Neural progenitor cell (in vitro differentiated cells): ENCODE results near the gene PPP1R3G. TPM values are rescaled to one million over a fixed set of nuclear protein-coding genes. Genes with fewer than 3 reads are reported as not detected.
"Not testable (repeated sequence)": the region's sequence is repeated elsewhere in the genome, so short reads cannot be mapped to it uniquely, and the experiment has no call there.

ENCODE experiments used
- DNase-seq: peaks from one replicate; pipeline ENCODE4 v3.0.0-alpha.2; 2016; ENCODE audit warnings: low spot score
- H2AFZ ChIP-seq: fragments of 200-600 bp; sonication (generic); replicated peaks from 2 replicates; pipeline ENCODE4 v1.6.1; 2016; ENCODE audit warnings: antibody characterized with exemption
- H3F3A ChIP-seq: fragments of 200-600 bp; sonication (generic); 2 replicates; pipeline ENCODE4 v1.6.1; 2016; ENCODE audit warnings: antibody characterized with exemption, low read depth
- H3K27ac ChIP-seq: fragments of 200-600 bp; sonication (generic); 2 replicates; pipeline ENCODE4 v1.5.1; 2016; ENCODE audit warnings: mild to moderate bottlenecking
- H3K27me3 ChIP-seq: fragments of 200-600 bp; sonication (generic); 2 replicates; pipeline ENCODE4 v1.6.1; 2016; ENCODE audit warnings: mild to moderate bottlenecking, moderate library complexity
- H3K36me3 ChIP-seq: fragments of 200-600 bp; sonication (generic); 2 replicates; pipeline ENCODE4 v1.5.1; 2016
- H3K4me1 ChIP-seq: fragments of 200-600 bp; sonication (generic); 2 replicates; pipeline ENCODE4 v1.6.1; 2016; ENCODE audit warnings: mixed run types
- H3K4me2 ChIP-seq: fragments of 200-600 bp; sonication (generic); 2 replicates; pipeline ENCODE4 v1.6.1; 2016
- H3K4me3 ChIP-seq: fragments of 200-600 bp; sonication (generic); 2 replicates; pipeline ENCODE4 v1.5.1; 2016
- H3K79me2 ChIP-seq: fragments of 200-600 bp; sonication (generic); 2 replicates; pipeline ENCODE4 v1.6.1; 2016; ENCODE audit warnings: low read depth
- H3K9ac ChIP-seq: fragments of 200-600 bp; sonication (generic); 2 replicates; pipeline ENCODE4 v1.6.1; 2016
- H3K9me3 ChIP-seq: fragments of 200-600 bp; sonication (generic); 2 replicates; pipeline ENCODE4 v1.5.1; 2016; ENCODE audit warnings: low read depth
- H4K20me1 ChIP-seq: fragments of 200-600 bp; sonication (generic); 2 replicates; pipeline ENCODE4 v1.6.1; 2016; ENCODE audit warnings: low read depth
- H3K27ac Mint-ChIP-seq: 3 replicates; pipeline ENCODE4 v1.8.0; 2021; ENCODE audit warnings: mixed read lengths
- H3K27me3 Mint-ChIP-seq: 2 replicates; pipeline ENCODE4 v1.8.0; 2022; ENCODE audit warnings: low read depth, mild to moderate bottlenecking, inconsistent platforms, moderate library complexity, mixed read lengths; ENCODE audit not compliant: insufficient read depth
- H3K36me3 Mint-ChIP-seq: 3 replicates; pipeline ENCODE4 v1.8.0; 2021; ENCODE audit warnings: mixed read lengths
- H3K4me1 Mint-ChIP-seq: 3 replicates; pipeline ENCODE4 v1.8.0; 2021; ENCODE audit warnings: mixed read lengths
- H3K4me3 Mint-ChIP-seq: 3 replicates; pipeline ENCODE4 v1.8.0; 2021; ENCODE audit warnings: mild to moderate bottlenecking, moderate library complexity, mixed read lengths
- H3K9me3 Mint-ChIP-seq: 3 replicates; pipeline ENCODE4 v1.8.0; 2020; ENCODE audit warnings: mixed read lengths
- EZH2 ChIP-seq: fragments of 200-600 bp; sonication (generic); IDR thresholded peaks from 2 replicates; pipeline ENCODE4 v1.6.1; 2017; ENCODE audit warnings: antibody characterized with exemption, mild to moderate bottlenecking, moderate library complexity
- EZH2phosphoT487 ChIP-seq: fragments of 200-600 bp; sonication (generic); IDR thresholded peaks from 2 replicates; pipeline ENCODE4 v1.6.1; 2017; ENCODE audit warnings: antibody characterized with exemption
- total RNA-seq: library from RNA; depleted of rRNA; stranded (reverse); fragments of >200 nt; gene quantifications from 2 replicates; pipeline ENCODE4 v1.2.3, GENCODE V29; 2015; ENCODE audit warnings: low replicate concordance
- TF ChIP-seq, protein P1 (sequence below): fragments of 200-600 bp; sonication (generic); IDR thresholded peaks from 2 replicates; pipeline ENCODE4 v1.5.1; 2017; ENCODE audit warnings: antibody characterized with exemption, mild to moderate bottlenecking

Gene PPP1R3G
- total RNA-seq, 1 donor from 2014 or later, result 0.36 TPM

DNA sequence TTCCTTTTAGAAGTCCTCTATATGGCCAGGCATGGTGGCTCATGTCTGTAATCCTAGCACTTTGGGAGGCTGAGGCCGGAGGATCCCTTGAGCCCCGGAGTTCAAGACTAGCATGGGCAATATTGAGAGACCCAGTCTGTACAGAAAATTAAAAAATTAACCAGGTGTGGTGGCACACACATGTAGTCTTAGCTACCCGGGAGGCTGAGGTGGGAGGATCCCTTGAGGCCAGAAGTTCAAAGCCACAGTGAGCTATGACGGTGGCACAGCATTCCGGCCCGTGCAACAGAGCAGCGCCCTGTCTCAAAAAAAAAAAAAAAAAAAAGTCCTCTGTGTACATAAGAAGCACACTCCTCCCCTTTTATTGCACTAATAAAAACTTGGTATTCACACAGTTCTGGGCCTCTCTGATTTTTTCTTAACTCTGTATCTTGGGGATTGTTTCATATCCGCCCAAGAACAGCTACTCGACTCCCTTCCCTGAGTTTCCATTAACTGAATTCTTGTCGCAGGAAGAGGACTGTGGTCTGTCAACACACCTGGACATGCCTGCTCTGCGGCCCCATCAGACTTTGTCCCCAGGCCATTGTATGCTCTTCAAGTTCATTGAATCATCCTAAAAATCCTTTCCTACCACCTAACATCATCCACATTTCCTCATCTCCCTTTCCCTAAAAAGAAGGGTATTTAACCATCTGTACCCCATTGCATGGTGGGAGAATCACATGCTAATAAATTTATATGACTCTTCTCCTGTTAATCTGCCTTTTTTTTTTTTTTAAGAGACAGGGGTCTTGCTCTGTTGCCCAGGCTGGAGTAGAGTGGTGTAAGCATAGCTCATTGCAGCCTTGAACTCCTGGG is 25.9 kb upstream of the PPP1R3G start:
- Mint-ChIP-seq H3K4me3 (no peak overlapping the region), H3K4me1 (no peaks in the 10 kb centered on the region), H3K27ac (no peak overlapping the region), H3K36me3 (no peaks in the 10 kb centered on the region), H3K9me3 (no peaks in the 10 kb centered on the region), H3K27me3 (peaks cover 4% of the 10 kb centered on the region)
- no peak overlapping the region for H2AFZ ChIP-seq
- H3K79me2 ChIP-seq, result no peaks in the 10 kb centered on the region
- H4K20me1 ChIP-seq, result no peaks in the 10 kb centered on the region
- no peaks in the 10 kb centered on the region for H3F3A ChIP-seq
- H3K4me1 ChIP-seq, result no peaks in the 10 kb centered on the region
- no peaks in the 10 kb centered on the region for H3K36me3 ChIP-seq
- no peaks in the 10 kb centered on the region for H3K27me3 ChIP-seq
- no peak for DNase-seq
- TF ChIP-seq EZH2 (no peak), EZH2phosphoT487 (no peak)
- TF ChIP-seq, protein P1, sequence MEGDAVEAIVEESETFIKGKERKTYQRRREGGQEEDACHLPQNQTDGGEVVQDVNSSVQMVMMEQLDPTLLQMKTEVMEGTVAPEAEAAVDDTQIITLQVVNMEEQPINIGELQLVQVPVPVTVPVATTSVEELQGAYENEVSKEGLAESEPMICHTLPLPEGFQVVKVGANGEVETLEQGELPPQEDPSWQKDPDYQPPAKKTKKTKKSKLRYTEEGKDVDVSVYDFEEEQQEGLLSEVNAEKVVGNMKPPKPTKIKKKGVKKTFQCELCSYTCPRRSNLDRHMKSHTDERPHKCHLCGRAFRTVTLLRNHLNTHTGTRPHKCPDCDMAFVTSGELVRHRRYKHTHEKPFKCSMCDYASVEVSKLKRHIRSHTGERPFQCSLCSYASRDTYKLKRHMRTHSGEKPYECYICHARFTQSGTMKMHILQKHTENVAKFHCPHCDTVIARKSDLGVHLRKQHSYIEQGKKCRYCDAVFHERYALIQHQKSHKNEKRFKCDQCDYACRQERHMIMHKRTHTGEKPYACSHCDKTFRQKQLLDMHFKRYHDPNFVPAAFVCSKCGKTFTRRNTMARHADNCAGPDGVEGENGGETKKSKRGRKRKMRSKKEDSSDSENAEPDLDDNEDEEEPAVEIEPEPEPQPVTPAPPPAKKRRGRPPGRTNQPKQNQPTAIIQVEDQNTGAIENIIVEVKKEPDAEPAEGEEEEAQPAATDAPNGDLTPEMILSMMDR, result no peak
- no peak overlapping the region for H3K4me3 ChIP-seq
- H3K9me3 ChIP-seq, result no peaks in the 10 kb centered on the region
- H3K27ac ChIP-seq, result no peak overlapping the region
- no peak overlapping the region for H3K4me2 ChIP-seq
- H3K9ac ChIP-seq, result no peak overlapping the region

DNA sequence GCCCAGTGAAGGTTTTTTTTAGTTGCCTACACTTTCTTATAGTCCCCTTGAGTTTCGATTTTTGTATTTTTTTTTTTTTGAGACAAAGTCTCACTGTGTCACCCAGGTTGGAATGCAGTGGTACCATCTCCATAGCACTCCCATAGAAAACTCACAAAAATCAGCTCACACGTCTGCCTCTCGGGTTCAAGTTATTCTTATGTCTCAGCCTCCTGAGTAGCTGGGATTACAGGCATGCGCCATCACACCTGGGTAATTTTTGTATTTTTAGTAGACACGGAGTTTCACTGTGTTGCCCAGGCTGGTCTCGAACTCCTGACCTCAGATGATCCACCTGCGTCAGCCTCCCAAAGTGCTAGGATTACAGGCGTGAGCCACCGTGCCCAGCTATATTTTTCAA is 24.7 kb upstream of the PPP1R3G start:
- H3K4me3 Mint-ChIP-seq, H2AFZ ChIP-seq, H4K20me1 ChIP-seq, DNase-seq, H3K9ac ChIP-seq, H3K27ac Mint-ChIP-seq, H3K27ac ChIP-seq, H3K4me2 ChIP-seq, H3K9me3 Mint-ChIP-seq, H3K9me3 ChIP-seq, H3K4me3 ChIP-seq, H3K27me3 Mint-ChIP-seq, H3K27me3 ChIP-seq, H3K79me2 ChIP-seq, H3K4me1 ChIP-seq, H3K36me3 ChIP-seq, H3F3A ChIP-seq, H3K4me1 Mint-ChIP-seq, H3K36me3 Mint-ChIP-seq: not testable (repeated sequence)

DNA sequence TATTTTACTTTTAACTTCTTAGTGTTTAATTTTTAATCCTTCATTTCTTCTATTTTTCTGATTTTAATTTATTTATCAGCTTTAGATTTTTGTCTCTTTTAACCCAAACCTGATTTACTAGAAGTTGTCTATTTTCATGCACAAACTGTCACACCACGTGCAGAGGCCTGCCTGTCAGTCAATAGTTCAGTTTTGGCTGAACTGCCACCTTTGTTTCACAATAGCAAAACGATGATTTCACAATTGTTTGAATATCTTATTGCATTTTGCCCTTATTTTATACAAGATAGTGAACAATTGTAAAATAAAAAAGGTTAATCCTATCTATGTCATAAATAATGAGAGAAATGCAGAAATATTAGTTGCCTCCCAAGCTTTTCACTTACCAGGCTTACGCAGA is 24.0 kb upstream of the PPP1R3G start:
- H3K36me3 ChIP-seq, result no peaks in the 10 kb centered on the region
- Mint-ChIP-seq H3K36me3 (no peaks in the 10 kb centered on the region), H3K27me3 (peaks cover 4% of the 10 kb centered on the region), H3K9me3 (no peaks in the 10 kb centered on the region), H3K27ac (no peak overlapping the region), H3K4me1 (no peaks in the 10 kb centered on the region), H3K4me3 (no peak overlapping the region)
- H3K79me2 ChIP-seq, result no peaks in the 10 kb centered on the region
- no peaks in the 10 kb centered on the region for H3F3A ChIP-seq
- H3K9me3 ChIP-seq, result no peaks in the 10 kb centered on the region
- H3K9ac ChIP-seq, result no peak overlapping the region
- H3K27ac ChIP-seq, result no peak overlapping the region
- no peak for DNase-seq
- H4K20me1 ChIP-seq, result no peaks in the 10 kb centered on the region
- no peak overlapping the region for H3K4me3 ChIP-seq
- TF ChIP-seq, protein P1, result no peak
- TF ChIP-seq EZH2phosphoT487 (no peak), EZH2 (no peak)
- no peaks in the 10 kb centered on the region for H3K27me3 ChIP-seq
- H3K4me2 ChIP-seq, result no peak overlapping the region
- no peaks in the 10 kb centered on the region for H3K4me1 ChIP-seq
- H2AFZ ChIP-seq, result no peak overlapping the region

DNA sequence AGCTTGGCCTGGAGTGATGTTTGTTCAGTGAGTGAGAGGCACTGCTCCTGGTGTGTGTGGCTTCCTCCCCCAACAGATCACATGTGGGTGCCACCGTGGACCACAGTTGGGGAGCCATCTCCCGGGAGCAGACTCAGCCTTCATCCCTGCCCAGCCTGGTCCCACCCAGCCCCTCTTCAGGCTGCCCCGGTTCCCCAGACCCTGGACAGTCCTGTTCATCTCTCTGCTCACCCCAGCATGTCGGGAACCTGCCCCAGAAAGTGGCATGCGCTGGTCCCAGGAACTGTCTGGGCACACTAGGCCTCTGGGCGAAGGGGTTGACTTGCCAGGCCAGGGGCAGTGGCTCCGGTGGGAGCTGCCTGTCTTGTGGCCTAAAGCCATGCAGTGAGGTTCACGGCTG is 21.5 kb upstream of the PPP1R3G start:
- H3K79me2 ChIP-seq, result no peaks in the 10 kb centered on the region
- H4K20me1 ChIP-seq, result no peaks in the 10 kb centered on the region
- no peak overlapping the region for H3K4me3 ChIP-seq
- no peaks in the 10 kb centered on the region for H3K36me3 ChIP-seq
- no peaks in the 10 kb centered on the region for H3K4me1 ChIP-seq
- TF ChIP-seq EZH2phosphoT487, result no peak
- TF ChIP-seq, protein P1, result no peak
- no peaks in the 10 kb centered on the region for H3K9me3 ChIP-seq
- no peak overlapping the region for H3K4me3 Mint-ChIP-seq
- no peak overlapping the region for H3K9ac ChIP-seq
- H3K36me3 Mint-ChIP-seq, result no peaks in the 10 kb centered on the region
- no peak overlapping the region for H3K27ac Mint-ChIP-seq
- no peaks in the 10 kb centered on the region for H3F3A ChIP-seq
- no peak overlapping the region for H3K4me2 ChIP-seq
- no peaks in the 10 kb centered on the region for H3K9me3 Mint-ChIP-seq
- peaks cover 2% of the 10 kb centered on the region for H3K27me3 Mint-ChIP-seq
- no peak overlapping the region for H3K27ac ChIP-seq
- no peak for DNase-seq
- H2AFZ ChIP-seq, result no peak overlapping the region
- H3K27me3 ChIP-seq, result no peaks in the 10 kb centered on the region
- H3K4me1 Mint-ChIP-seq, result no peaks in the 10 kb centered on the region
